DOHH2 (cell line): ENCODE data around the gene CNTNAP2.

ENCODE experiments used
- EZH2phosphoT487 ChIP-seq: fragments of 200-600 bp; sonication (generic); IDR thresholded peaks from 2 replicates; pipeline ENCODE4 v1.6.1; 2017; ENCODE audit warnings: borderline replicate concordance, mild to moderate bottlenecking, antibody characterized with exemption, low read length, moderate library complexity, mixed read lengths
- TF ChIP-seq, protein P1 (sequence below): fragments of 200-600 bp; sonication (generic); IDR thresholded peaks from one replicate; pipeline ENCODE4 v1.5.1; 2014; ENCODE audit warnings: antibody characterized with exemption, mild to moderate bottlenecking, low read depth, low read length; ENCODE audit not compliant: poor library complexity, severe bottlenecking

DNA sequence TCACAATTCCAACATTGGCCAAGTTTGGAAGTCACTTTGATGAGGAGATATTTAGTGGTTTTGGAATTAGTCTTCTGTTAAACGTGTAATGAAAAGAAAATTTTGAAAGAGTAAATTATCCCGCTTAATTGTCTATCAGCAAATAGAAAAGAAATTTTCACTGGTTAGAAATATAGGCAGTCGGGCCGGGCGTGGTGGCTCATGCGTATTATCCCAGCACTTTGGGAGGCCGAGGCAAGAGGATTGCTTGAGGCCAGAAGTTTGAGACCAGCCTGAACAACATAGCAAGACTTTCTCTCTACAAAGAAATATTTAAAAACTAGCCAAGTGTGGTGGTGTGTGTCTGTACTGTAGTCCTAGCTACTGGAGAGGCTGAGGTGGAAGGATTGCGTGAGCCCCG, 13.4 kb downstream of the CNTNAP2 start:
- TF ChIP-seq, protein P1, sequence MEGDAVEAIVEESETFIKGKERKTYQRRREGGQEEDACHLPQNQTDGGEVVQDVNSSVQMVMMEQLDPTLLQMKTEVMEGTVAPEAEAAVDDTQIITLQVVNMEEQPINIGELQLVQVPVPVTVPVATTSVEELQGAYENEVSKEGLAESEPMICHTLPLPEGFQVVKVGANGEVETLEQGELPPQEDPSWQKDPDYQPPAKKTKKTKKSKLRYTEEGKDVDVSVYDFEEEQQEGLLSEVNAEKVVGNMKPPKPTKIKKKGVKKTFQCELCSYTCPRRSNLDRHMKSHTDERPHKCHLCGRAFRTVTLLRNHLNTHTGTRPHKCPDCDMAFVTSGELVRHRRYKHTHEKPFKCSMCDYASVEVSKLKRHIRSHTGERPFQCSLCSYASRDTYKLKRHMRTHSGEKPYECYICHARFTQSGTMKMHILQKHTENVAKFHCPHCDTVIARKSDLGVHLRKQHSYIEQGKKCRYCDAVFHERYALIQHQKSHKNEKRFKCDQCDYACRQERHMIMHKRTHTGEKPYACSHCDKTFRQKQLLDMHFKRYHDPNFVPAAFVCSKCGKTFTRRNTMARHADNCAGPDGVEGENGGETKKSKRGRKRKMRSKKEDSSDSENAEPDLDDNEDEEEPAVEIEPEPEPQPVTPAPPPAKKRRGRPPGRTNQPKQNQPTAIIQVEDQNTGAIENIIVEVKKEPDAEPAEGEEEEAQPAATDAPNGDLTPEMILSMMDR, result no peak
- no peak for TF ChIP-seq EZH2phosphoT487
